ENCODE data around the gene TRPT1. TPM values are rescaled to one million over a fixed set of nuclear protein-coding genes. Genes with fewer than 3 reads are reported as not detected.

TRPT1 gene
- total and polyA plus RNA-seq, 2 experiments from 2014 or later, result 36.9 to 52.2 TPM

DNA sequence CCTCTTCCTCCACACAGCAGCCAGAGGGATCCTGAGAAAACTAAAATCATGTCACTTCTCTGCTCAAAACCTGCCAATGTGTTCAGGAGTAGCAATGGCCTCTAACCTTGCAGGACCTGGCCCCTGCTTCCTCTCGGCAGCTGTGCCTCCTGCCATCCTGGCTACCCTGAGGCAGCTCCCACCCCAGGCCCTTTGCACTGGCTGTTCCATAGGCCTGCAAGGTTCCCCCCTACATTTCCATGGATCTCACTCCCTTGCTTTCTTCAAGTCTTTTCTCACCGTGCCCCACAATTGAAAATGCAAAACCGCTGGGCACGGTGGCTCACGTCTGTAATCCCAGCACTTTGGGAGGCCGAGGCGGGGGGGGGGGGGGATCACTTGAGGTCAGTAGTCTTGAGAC lies 42.1 kb downstream of the TRPT1 start (continued):
- TF ChIP-seq EZH2 (IDR thresholded peaks at IDR 0.05; ENCODE audit: low read depth, unreplicated experiment) (no peak), REST (IDR thresholded peaks at IDR 0.05; ENCODE audit: unreplicated experiment) (no peak), JUNB (IDR thresholded peaks at IDR 0.05; ENCODE audit: unreplicated experiment) (no peak), ZNF114 (CRISPR knock-in tag; IDR thresholded peaks at IDR 0.05) (no peak), STAT1 (IDR thresholded peaks at IDR 0.05; ENCODE audit: unreplicated experiment) (no peak)
- TF ChIP-seq, protein P1, sequence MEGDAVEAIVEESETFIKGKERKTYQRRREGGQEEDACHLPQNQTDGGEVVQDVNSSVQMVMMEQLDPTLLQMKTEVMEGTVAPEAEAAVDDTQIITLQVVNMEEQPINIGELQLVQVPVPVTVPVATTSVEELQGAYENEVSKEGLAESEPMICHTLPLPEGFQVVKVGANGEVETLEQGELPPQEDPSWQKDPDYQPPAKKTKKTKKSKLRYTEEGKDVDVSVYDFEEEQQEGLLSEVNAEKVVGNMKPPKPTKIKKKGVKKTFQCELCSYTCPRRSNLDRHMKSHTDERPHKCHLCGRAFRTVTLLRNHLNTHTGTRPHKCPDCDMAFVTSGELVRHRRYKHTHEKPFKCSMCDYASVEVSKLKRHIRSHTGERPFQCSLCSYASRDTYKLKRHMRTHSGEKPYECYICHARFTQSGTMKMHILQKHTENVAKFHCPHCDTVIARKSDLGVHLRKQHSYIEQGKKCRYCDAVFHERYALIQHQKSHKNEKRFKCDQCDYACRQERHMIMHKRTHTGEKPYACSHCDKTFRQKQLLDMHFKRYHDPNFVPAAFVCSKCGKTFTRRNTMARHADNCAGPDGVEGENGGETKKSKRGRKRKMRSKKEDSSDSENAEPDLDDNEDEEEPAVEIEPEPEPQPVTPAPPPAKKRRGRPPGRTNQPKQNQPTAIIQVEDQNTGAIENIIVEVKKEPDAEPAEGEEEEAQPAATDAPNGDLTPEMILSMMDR (conservative IDR thresholded peaks at IDR 0.05; ENCODE audit: low read depth in 2 of 2), result no peak

DNA sequence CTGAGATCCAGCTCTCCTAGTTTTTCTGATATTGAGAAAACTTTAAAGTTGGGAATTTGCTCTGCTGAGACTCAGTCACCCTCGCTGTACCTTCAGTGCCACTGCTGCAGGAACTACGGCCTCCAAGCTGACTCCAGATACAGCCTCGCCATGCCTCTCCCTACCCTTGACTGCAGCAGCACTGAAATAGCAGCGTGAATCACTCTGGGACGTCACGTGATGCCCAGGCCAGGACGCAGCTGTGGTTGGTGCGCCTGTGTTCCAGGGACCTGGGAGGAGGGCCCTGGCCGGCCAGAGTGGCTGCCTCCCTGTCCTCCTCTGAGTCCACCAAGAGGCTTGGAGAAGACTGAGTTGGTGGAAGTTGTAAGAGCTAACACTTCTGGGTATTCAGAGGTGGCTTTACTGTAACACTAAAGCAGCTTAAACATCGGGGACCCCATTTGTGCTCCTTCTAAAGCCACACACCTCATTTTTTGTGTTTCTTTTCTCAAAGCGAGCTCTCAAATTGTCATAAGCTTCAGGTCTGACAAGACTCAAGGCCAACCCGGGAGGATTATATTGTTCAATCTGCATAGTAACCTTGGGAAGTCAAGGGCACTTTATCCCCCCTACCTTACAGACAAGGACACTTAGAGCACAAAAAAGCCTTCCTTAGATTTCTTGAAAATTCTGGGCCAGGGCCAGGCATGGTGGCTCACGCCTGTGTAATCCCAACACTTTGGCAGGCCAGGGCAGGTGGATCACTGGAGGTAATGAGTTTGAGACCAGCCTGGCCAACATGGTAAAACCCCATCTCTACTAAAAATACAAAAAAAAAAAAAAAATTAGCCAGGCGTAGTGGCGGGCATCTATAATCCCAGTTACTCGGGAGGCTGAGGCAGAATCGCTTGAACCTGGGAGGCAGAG lies 44.2 kb downstream of the TRPT1 start:
- Histone ChIP-seq H3K4me2 (peak overlapping the region; percentile 14; the same call in 1 of the 2 replicates), H3K4me1 (ENCODE audit: insufficient read depth) (peaks cover 18% of the 10 kb centered on the region; the same call in 1 of the 2 replicates), H3F3A (replicated peaks; ENCODE audit: low read depth) (peaks cover 26% of the 10 kb centered on the region), H3K27ac (ENCODE audit: low read depth) (no peak overlapping the region), H3K9me2 (ENCODE audit: insufficient read depth) (no peaks in the 10 kb centered on the region), H3K79me2 (replicated peaks; ENCODE audit: insufficient read depth) (peaks cover 23% of the 10 kb centered on the region), H3K36me3 (ENCODE audit: insufficient read depth) (no peaks in the 10 kb centered on the region), H3K4me3 (peak overlapping the region; percentile 33), H2AFZ (no peak overlapping the region), H3K27me3 (ENCODE audit: insufficient read depth) (no peaks in the 10 kb centered on the region), H4K20me1 (replicated peaks; ENCODE audit: insufficient read depth) (peaks cover 17% of the 10 kb centered on the region)
- ATAC-seq (peak; percentile 21), DNase-seq (ENCODE audit: low spot score) (peak; percentile 83)
- H3K9me3 Mint-ChIP-seq, result no peaks in the 10 kb centered on the region; the same call in 2 of the 3 replicates
- no peak for TF ChIP-seq ZNF114 (CRISPR knock-in tag; IDR thresholded peaks at IDR 0.05)
- TF ChIP-seq POLR2AphosphoS5 (IDR thresholded peaks at IDR 0.05; ENCODE audit: low read depth), result peak; percentile 57
- no peak for TF ChIP-seq STAT1 (IDR thresholded peaks at IDR 0.05; ENCODE audit: unreplicated experiment)
- H3K4me3 Mint-ChIP-seq, result peak overlapping the region; percentile 46; the same call in 2 of the 3 replicates
- peak overlapping the region; percentile 62; the same call in 1 of the 2 replicates for H3K27ac Mint-ChIP-seq
- peaks cover 38% of the 10 kb centered on the region for H3K36me3 Mint-ChIP-seq (ENCODE audit: low read depth)
- H3K27me3 Mint-ChIP-seq (ENCODE audit: insufficient read depth, low read depth, poor library complexity), result peaks cover 33% of the 10 kb centered on the region
- peaks cover 33% of the 10 kb centered on the region for H3K4me1 Mint-ChIP-seq
